HG03378 (cell line): ENCODE results near the gene SLC2A1.

Experiments used
- ATAC-seq: cut with Tn5 transposase; IDR thresholded peaks from one replicate; pipeline ENCODE4 v1.9.1; 2021; ENCODE audit warnings: mild to moderate bottlenecking, moderate library complexity; ENCODE audit not compliant: unreplicated experiment

Gene SLC2A1

GRCh38 chr1:42958488-42959319 is at the start of gene SLC2A1:
Gene SLC2A1 (minus strand): TSS chr1:42958868. CDS start chr1:42958651, 217 bp downstream.
- peak; percentile 59 for ATAC-seq

GRCh38 chr1:43007377-43008114 is 48.9 kb upstream of the SLC2A1 start:
- ATAC-seq, result no peak

- ATAC-seq, result no peak
Observed at GRCh38 chr1:43005460-43006361, 47.0 kb upstream of the SLC2A1 start.

- ATAC-seq, result no peak
Observed at GRCh38 chr1:43004587-43005459, 46.2 kb upstream of the SLC2A1 start.

GRCh38 chr1:43002766-43003165 is 44.1 kb upstream of the SLC2A1 start:
- no peak for ATAC-seq

- ATAC-seq, result no peak
Observed at GRCh38 chr1:43002116-43002515, 43.4 kb upstream of the SLC2A1 start.

GRCh38 chr1:43001434-43001833 is 42.8 kb upstream of the SLC2A1 start:
- ATAC-seq, result no peak

GRCh38 chr1:43000271-43000670 is 41.6 kb upstream of the SLC2A1 start:
- no peak for ATAC-seq

GRCh38 chr1:42999308-42999707 is 40.6 kb upstream of the SLC2A1 start:
- ATAC-seq, result no peak

GRCh38 chr1:42998386-42998785 is 39.7 kb upstream of the SLC2A1 start:
- ATAC-seq, result no peak

- ATAC-seq, result no peak
Observed at GRCh38 chr1:42996384-42996970, 37.8 kb upstream of the SLC2A1 start.

- no peak for ATAC-seq
Observed at GRCh38 chr1:42993502-42994136, 35.0 kb upstream of the SLC2A1 start.

GRCh38 chr1:42992054-42992571 is 33.4 kb upstream of the SLC2A1 start:
- ATAC-seq, result no peak

- no peak for ATAC-seq
Observed at GRCh38 chr1:42990757-42991346, 32.2 kb upstream of the SLC2A1 start.

GRCh38 chr1:42983693-42984092 is 25.0 kb upstream of the SLC2A1 start:
- no peak for ATAC-seq

- no peak for ATAC-seq
Observed at GRCh38 chr1:42983253-42983652, 24.6 kb upstream of the SLC2A1 start.

- no peak for ATAC-seq
Observed at GRCh38 chr1:42982641-42983040, 24.0 kb upstream of the SLC2A1 start.

- ATAC-seq, result no peak
Observed at GRCh38 chr1:42981871-42982270, 23.2 kb upstream of the SLC2A1 start.
